TTC549 (cell line): Measurements from ENCODE around the gene ATP5MC2.
A peak's percentile ranks its signal among the peaks of the same experiment; 100 is the strongest.
"Not testable (repeated sequence)": the region's sequence is repeated elsewhere in the genome, so short reads cannot be mapped to it uniquely, and the experiment has no call there.

Source experiments
- FAIRE-seq: peaks from 2 replicates; lab custom pipeline; 2012; peaks lifted over from hg19 to GRCh38; lab: Jason Lieb, UNC

ATP5MC2 gene

DNA sequence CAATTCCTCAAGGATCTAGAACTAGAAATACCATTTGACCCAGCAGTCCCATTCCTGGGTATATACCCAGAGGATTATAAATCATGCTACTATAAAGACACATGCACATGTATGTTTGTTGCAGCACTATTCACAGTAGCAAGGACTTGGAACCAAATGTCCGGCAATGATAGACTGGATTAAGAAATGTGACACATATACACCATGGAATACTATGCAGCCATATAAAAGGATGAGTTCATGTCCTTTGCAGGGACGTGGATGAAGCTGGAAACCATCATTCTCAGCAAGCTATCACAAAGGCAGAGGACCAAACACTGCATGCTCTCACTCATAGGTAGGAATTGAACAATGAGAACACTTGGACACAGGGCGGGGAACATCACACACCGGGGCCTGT lies 29.6 kb downstream of the ATP5MC2 start:
- FAIRE-seq, result not testable (repeated sequence)

DNA sequence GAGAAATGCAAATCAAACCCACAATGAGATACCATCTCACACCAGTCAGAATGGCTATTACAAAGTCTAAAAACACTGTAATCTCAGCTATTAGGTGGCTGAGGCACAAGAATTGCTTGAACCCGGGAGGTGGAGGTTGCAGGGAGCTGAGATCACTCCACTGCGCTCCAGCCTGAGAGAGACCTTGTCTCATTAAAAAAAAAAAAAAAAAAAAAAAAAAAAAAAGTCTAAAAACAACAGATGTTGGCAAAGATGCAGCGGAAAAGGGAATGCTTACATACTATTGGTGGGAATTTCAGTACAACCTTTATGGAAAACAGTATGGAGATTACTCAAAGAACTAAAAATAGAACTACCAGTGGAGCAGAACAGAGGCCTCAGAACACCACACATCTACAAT lies 30.7 kb downstream of the ATP5MC2 start:
- FAIRE-seq, result no peak

DNA sequence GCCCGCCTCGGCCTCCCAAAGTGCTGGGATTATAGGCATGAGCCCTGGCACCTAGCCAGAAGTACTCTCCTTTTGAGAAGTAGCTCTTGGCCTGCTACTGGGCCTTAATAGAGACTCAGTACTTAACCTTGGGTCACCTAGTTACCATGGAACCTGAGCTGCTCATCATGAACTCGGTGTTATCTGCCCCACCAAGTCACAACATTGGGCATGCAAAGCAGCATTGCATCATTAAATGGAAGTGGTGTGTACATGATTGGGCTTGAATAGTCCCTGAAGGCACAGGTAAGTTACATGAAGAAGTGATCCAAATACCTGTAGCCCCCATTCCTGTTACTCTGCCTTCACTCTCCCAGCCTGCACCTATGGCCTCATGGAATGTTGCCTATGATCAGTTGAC lies 31.8 kb downstream of the ATP5MC2 start:
- no peak for FAIRE-seq

DNA sequence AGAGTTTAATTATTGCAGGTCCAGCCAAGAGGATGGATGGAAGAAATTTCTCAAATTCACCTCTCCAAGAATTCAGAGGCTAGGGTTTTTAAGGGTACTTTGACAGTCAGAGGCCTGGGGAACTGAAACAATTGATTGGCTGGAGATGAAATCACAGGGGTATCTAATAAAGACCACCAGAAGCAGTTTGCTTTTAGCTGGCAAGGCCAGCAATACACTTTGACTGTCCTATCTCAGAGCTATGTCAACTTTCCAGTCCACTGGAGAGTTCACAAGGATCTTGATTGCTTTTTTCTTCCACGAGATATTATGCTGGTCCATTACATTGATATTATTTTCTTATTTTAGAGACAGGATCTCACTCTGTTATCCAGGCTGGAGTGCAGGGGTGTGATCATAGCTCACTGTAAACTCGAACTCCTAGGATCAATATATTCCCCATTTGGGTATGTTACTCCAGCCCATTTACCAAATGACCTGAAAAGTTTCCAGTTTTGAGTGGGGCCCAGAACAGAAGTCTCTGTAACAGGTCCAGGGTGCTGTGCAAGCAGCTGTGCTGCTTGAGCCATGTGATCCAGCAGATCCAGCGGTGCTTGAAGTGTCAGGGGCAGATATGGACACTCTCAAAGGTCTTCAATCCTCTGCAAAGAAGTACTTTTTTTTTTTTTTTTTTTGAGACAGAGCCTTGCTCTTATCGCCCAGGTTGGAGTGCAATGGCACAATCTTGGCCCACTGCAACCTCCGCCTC lies 32.5 kb downstream of the ATP5MC2 start:
- FAIRE-seq, result no peak

DNA sequence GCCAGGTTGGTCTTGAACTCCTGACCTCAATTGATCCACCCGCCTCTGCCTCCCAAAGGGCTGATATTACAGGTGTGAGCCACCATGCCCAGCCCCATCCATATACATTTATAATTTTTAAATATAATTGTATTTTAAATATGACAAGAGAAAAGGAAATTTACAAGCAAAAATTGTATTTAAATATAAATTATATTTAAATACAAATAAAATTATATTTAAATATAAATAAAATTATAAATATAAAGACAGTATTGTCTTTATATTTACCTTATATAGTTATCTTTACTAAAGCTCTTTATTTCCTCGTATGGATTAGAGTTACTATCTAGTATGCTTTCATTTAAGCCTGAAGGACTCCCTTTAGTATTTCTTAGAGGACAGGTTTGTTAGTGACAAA lies 37.8 kb downstream of the ATP5MC2 start:
- FAIRE-seq, result no peak

DNA sequence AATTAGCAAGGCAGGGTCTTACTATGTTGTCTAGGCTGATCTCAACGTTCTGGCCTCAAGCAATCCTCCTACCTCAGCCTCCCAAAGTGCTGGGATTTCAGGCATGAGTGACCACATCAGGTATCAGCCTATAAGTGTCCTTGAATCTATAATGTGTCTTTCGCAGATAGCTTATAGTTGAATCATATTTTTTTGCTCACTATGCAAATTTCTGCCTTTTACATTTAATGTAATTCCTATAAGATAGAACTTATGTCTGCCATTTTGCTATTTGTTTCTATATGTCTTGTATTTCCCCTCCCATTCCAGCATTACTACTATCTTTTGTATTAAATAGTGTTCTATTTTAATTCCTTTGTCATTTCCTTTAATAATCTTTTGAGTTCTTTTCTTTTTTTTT lies 39.2 kb downstream of the ATP5MC2 start:
- FAIRE-seq, result no peak

DNA sequence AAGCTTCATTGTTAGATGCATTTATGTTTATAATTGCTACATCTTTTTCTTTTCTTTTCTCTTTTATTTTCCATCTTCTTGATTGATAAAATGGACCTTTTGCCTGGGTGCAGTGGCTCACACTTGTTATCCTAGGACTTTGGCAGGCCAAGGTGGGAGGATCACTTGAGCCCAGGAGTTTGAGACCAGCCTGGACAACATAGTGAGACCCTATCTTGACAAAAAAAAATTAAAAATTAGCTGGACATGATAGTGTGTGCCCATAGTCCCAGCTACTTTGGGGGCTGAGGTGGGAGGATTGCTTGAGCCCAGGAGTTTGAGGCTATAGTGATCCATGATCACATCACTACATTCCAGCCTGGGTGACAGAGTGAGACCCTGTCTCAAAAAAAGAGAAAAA lies 40.2 kb downstream of the ATP5MC2 start:
- not testable (repeated sequence) for FAIRE-seq

DNA sequence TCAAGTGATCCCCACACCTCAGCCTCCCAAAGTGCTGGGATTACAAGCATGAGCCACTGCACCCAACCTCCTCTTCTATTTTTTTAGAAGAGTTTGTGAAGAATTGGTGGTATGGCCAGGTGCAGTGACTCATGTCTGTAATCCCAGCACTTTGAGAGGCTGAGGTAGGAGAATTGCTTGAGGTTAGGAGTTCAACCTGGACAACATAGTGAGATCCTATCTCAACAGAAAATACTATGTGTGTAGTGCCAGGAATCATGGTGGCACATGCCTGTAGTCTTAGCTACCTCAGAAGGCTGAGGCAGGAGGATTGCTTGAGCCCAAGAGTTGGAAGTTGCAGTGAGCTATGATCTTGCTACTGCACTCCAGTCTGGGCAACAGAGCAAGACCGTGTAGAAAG lies 44.2 kb downstream of the ATP5MC2 start:
- FAIRE-seq, result no peak

DNA sequence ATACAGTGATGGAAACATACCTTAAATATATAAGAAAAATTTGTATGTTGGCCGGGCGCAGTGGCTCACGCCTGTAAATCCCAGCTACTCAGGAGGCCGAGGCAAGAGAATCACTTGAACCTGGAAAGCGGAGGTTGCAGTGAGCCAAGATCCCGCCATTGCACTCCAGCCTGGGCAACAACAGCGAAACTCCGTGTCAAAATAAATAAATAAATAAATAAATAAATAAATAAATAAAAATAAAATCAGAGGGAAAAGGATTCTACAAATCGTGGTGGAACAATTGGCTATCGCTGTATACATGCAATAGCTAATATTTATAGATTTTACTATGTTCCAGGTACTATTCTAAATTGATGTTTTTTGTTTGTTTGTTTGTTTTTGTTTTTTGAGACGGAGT lies 48.0 kb downstream of the ATP5MC2 start:
- FAIRE-seq, result no peak

DNA sequence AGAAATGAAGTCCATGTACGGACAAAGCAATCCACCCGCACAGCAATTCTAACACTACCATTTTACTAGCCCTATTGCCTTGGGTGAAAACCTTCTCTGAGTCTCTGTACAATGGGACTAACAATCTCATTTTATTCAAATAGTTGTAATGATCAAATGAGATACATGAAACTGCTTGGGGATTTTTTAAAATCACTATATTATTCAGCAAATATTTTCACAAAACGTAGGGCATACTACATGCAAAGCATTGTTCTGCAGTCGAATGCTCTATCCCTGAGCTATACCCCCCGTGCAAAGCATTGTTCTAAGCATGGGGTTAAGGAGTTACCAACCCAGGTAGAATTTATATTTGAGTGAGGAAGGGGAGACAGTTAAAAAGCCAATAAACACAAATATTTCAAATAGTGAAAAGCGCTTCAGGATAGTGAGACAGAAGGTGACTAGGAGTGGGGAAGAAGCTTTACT lies 49.1 kb downstream of the ATP5MC2 start:
- no peak for FAIRE-seq

DNA sequence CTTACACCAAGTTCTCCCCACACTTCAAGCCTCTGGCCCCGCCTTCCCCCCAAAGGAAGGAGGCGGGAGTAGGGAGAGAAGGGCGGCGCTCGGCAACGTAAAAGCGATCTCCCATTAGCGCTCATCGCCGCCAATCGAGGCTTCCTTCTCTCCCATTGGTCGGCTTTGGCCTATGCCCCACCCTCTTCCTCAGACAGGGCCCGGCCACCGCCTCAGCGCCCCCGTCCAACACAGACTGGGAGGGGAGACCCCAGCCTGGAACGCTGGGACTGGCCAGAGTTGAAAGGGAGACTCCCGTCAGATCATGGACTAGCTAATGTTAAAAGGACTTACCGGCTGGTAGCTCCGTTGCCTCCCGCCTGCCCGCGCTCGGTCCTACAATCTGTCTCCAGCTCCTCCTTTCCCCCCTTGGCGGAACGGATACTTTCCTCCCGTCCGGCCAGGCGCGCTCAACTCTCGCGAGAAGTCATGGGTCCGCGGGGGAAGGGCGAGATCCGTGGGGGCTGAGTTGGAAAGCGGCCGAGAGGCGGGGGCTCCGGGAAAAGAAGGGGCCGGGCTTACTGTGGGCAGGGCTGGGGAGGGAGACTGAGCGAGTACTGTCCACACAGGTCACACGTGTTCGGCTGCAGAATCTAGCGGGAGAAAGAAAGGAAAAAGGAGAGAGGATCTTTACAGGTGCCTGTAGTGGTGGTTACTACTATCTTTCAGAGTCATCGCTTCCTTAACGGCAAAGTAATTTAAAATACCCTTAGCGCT lies 49.8 kb downstream of the ATP5MC2 start, which contains the start of gene ATF7:
TSS of gene ATF7 (minus strand) at position 437 of the 756 bp plus-strand sequence. CDS start 25,382 bp downstream, outside the sequence.
- peak; percentile 84 for FAIRE-seq

DNA sequence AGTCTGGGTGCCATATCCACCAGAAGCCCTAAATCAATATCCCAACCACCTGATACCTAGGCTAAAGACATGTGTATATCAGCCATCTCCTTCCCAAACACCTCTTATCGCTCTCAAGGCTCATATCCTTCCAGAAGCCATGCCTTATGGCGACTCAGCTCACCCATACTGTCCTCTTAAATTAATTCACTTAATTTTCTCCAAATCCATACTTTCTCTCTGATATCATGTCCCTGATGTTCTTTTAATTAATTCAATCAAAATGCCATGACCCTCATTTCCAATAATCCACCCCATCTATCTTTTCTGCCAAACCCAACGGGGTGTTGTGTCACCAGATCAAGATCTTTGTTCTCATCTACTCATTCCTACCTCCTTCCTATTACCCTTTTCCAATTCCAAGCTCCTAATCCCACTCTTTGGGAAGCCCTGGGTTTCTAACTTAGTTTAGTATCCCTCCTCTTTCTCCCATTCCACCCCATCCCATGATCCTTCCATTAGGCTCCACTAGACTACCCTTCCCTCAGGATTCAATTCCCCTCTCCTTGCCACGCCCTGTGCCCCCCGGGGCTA lies 50.4 kb downstream of the ATP5MC2 start:
- no peak for FAIRE-seq

DNA sequence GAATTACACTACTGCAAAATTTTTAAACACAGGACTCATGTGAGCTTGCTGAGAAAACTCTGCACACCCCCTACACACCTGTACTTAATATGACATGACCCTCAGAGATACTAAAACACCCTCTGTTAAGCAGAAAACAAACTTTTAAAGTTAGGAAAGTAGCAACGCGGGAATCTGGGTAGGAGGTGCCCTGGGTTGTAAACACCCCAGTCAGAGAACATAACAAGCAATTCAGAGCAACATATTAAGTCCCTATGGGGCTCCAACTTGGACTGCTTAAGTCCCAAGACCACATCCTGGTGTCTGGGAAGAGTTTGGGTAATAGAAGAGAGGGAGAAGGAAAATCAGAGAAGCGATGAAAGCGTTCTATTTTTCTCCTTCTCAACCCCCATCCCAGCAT lies 50.9 kb downstream of the ATP5MC2 start:
- no peak for FAIRE-seq

DNA sequence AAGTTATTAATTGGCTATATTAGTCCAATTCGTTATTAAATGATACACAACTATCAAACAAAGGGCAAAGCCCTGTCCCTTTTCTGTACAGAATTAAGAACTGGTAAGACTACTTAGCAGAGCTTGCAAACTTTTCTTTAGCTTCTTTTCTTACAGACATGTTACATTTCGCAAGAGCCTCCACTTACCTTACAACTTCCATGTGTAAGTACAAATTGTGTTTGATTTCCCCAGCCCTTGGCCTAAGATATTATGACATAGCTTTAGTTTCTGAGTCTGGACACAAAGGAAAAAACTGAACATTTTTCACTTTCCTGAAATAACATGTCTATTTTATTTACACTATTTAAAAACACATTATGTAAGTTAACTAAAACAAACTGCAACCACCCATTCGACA lies 51.4 kb downstream of the ATP5MC2 start:
- no peak for FAIRE-seq

DNA sequence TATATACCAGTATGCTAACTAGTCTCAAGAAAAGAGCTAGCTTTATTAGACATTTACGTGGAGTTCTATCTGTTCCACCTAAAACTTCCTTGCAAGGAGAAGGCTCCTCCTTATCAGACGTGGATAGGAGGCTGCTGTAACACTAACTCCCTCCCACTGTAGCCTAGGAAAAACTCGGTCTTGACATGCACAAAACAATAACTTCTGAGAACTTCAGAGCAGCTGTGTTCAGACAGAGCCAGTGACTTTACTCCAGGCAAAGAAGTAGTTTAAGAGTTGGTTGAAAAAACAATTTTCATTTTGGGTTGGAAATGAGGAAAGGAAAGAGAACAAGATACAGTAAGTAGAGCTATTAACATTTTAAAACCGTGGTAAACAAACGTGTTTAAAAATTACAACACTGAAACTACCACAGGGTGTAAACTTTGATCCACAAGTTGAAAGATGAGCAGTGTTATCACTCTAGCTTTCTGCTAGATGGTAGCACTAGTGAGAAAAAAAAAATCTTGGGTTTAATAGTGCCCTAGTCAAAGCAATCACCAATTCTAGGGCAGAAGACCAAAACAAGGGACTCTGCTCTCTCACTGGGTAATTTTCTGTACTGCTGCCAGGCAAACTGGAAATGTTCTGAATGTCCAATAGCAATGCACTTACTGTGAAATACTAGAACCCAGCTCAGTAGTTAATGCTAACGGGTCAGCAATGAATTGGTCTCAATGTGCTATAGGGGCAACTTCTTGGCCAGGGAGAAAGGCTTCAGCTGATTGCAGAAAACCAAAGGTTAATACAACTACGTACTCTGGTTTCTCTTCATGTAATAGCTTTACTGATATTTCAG lies 52.1 kb downstream of the ATP5MC2 start:
- no peak for FAIRE-seq

DNA sequence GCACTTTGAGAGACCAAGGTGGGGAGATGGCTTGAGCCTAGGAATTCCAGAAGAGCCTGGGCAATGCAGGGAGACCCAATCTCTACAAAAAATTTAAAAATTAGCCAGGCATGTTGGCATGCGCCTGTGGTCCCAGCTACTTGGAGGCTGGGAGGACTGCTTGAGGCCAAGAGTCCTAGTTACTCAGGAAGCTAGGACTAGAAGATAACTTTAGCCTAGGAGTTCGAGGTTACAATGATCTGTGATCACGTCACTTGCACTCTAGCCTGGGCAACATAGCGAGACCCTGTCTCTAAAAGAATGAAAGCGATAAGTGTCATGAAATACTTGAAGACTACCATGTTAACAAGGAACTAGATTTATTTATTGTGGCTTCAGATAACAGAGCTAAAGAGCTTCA lies 53.2 kb downstream of the ATP5MC2 start:
- no peak for FAIRE-seq

DNA sequence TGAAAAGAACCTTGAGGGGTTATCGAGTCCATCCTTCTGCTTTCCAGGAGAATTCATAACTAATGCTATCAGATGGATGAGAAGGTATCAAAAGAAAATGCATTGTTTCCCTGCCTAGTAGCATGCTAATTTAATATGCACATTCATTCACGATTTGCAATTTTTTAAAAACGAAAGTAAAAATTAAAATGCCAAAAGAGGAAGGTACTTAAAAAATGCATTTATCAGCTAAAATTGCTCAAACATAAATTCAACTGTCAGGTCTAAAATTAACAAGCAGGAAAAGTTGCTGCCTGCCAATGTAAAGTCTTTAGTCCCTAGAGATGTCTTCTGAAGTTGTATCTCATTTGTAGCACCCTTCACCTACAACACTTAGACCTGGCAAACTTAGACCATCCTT lies 57.6 kb downstream of the ATP5MC2 start:
- no peak for FAIRE-seq

DNA sequence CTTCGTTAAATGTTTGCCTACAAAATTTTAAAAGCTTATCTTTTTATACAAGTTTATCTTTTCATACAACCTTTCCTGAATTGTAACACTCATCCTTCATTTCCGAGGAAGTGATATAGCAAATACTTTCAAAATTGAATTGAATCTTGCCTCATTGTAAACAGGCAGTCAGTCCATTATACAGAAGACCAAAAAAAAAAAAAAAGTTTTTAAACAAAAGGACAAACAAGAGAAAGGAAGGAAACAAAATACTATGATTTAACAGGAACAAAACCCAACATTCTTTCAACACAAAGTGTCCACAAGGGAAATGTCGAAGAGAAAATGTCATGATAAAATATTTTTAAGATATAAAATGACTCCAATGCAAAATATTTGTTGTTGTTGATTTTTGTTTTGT lies 58.2 kb downstream of the ATP5MC2 start:
- no peak for FAIRE-seq

DNA sequence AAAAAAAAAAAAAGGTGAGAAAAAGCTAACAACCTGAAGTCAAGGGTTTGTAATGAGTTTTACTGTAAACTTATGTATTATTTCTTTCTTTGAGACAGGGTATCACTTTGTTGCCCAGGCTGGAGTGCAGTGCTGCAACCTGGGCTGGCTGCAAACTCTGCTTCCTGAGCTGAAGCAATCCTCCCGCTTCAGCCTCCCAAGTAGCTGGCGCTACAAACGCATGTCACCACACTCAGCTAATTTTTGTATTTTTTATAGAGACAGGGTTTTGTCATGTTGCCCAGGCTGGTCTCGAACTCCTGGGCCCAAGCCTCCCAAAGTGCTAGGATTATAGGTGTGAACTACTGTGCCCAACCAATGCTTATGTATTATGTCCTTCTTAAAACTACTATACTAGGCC lies 58.9 kb downstream of the ATP5MC2 start:
- no peak for FAIRE-seq
